ENCODE data around the gene LARP4B. TPM values are rescaled to one million over a fixed set of nuclear protein-coding genes. Genes with fewer than 3 reads are reported as not detected.

The LARP4B gene
- polyA plus RNA-seq, 1 donor (not counting 4 experiments of a cell fraction or from before 2014, with no cell fraction given) = 39.4 TPM

GRCh38 chr10:955820-956217 is 24.3 kb upstream of the LARP4B start:
- no peaks in the 10 kb centered on the region for H3K9me3 ChIP-seq (ENCODE audit: control insufficient read depth, low read depth, low read length)
- H3K9me1 ChIP-seq (ENCODE audit: control insufficient read depth, extremely low read depth, insufficient read depth, low read length) = no peaks in the 10 kb centered on the region
- no peaks in the 10 kb centered on the region for H3K79me2 ChIP-seq (ENCODE audit: control insufficient read depth, insufficient read depth, low read length)
- no peak overlapping the region for H3K27ac ChIP-seq (ENCODE audit: control insufficient read depth, insufficient read depth, low read length)
- no peak overlapping the region for H3K9ac ChIP-seq (ENCODE audit: control insufficient read depth, extremely low read depth, insufficient read depth, low read length)
- FAIRE-seq (no peak), DNase-seq (ENCODE audit: low read depth, low spot score) (no peak)
- dilution Hi-C loops (cut with MboI; ENCODE audit: extremely low pct_ligation_motif_present, low sequenced_read_pairs) = no loop called here
- H3K4me2 ChIP-seq (ENCODE audit: control insufficient read depth, extremely low read depth, insufficient read depth, low read depth, low read length) = no peak overlapping the region
- H3K4me3 ChIP-seq (ENCODE audit: control insufficient read depth in 2 of 3, extremely low read depth in 1 of 3, insufficient read depth in 2 of 3, low read depth in 1 of 3, low read length in 3 of 3) = no peak overlapping the region
- H3K27me3 ChIP-seq (ENCODE audit: control insufficient read depth, extremely low read depth, insufficient read depth, low read length) = peaks cover 4% of the 10 kb centered on the region
- H3K36me3 ChIP-seq (ENCODE audit: control insufficient read depth in 2 of 2, extremely low read depth in 1 of 2, insufficient read depth in 2 of 2, low read length in 2 of 2) = no peaks in the 10 kb centered on the region
- H3K4me1 ChIP-seq (ENCODE audit: control insufficient read depth, extremely low read depth, insufficient read depth, low read length) = no peaks in the 10 kb centered on the region
- H2AFZ ChIP-seq (ENCODE audit: control insufficient read depth, low read length) = no peak overlapping the region
- no peak for TF ChIP-seq EZH2 (IDR thresholded peaks at IDR 0.05; ENCODE audit: low read length)
- TF ChIP-seq CTCF (optimal IDR thresholded peaks at IDR 0.05 in 1 of 3, IDR thresholded peaks at IDR 0.05 in 1 of 3, conservative IDR thresholded peaks at IDR 0.05 in 1 of 3; ENCODE audit: extremely low read depth in 1 of 3, insufficient read depth in 2 of 3, low read length in 3 of 3) = no peak
- no peaks in the 10 kb centered on the region for H4K20me1 ChIP-seq (ENCODE audit: control insufficient read depth, extremely low read depth, insufficient read depth, low read length)

GRCh38 chr10:955127-955819 is 23.8 kb upstream of the LARP4B start:
- DNase-seq (ENCODE audit: low read depth, low spot score) = no peak
- Histone ChIP-seq H3K27ac (ENCODE audit: control insufficient read depth, insufficient read depth, low read length) (no peak overlapping the region), H3K9ac (ENCODE audit: control insufficient read depth, extremely low read depth, insufficient read depth, low read length) (no peak overlapping the region), H3K9me1 (ENCODE audit: control insufficient read depth, extremely low read depth, insufficient read depth, low read length) (no peaks in the 10 kb centered on the region), H4K20me1 (ENCODE audit: control insufficient read depth, extremely low read depth, insufficient read depth, low read length) (no peaks in the 10 kb centered on the region), H3K4me3 (ENCODE audit: control insufficient read depth in 2 of 3, extremely low read depth in 1 of 3, insufficient read depth in 2 of 3, low read depth in 1 of 3, low read length in 3 of 3) (no peak overlapping the region), H3K27me3 (ENCODE audit: control insufficient read depth, extremely low read depth, insufficient read depth, low read length) (peaks cover 4% of the 10 kb centered on the region), H3K9me3 (ENCODE audit: control insufficient read depth, low read depth, low read length) (no peaks in the 10 kb centered on the region), H2AFZ (ENCODE audit: control insufficient read depth, low read length) (no peak overlapping the region), H3K4me2 (ENCODE audit: control insufficient read depth, extremely low read depth, insufficient read depth, low read depth, low read length) (no peak overlapping the region), H3K79me2 (ENCODE audit: control insufficient read depth, insufficient read depth, low read length) (no peaks in the 10 kb centered on the region), H3K4me1 (ENCODE audit: control insufficient read depth, extremely low read depth, insufficient read depth, low read length) (no peaks in the 10 kb centered on the region), H3K36me3 (ENCODE audit: control insufficient read depth in 2 of 2, extremely low read depth in 1 of 2, insufficient read depth in 2 of 2, low read length in 2 of 2) (no peaks in the 10 kb centered on the region)
- TF ChIP-seq EZH2 (IDR thresholded peaks at IDR 0.05; ENCODE audit: low read length) (no peak), CTCF (optimal IDR thresholded peaks at IDR 0.05 in 1 of 3, IDR thresholded peaks at IDR 0.05 in 1 of 3, conservative IDR thresholded peaks at IDR 0.05 in 1 of 3; ENCODE audit: extremely low read depth in 1 of 3, insufficient read depth in 2 of 3, low read length in 3 of 3) (no peak)
- FAIRE-seq = no peak
- dilution Hi-C loops (cut with MboI; ENCODE audit: extremely low pct_ligation_motif_present, low sequenced_read_pairs) = no loop called here
